ENCODE results near the gene ZNF197.

Gene ZNF197

DNA sequence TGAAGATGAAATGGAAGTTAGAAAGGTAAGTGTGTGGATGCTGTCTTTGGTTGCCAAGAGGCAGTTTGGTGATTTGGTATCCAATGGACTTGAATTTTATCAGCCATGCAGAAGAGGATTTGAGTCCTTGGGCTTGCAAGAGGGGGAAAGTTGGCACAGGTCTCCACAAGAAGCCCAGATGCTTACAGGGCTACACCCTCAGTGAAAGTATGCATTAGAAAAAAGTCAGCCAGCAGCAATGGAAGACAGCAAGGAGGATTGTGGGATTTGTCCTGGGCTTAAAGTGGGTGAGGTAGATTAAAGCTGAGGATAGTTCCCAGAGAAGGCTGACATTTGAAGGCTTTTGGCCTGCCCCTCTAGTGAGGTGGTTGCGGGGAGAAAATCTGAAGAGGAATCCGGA is 23.1 kb upstream of the ZNF197 start:
- TF ChIP-seq, protein P1, sequence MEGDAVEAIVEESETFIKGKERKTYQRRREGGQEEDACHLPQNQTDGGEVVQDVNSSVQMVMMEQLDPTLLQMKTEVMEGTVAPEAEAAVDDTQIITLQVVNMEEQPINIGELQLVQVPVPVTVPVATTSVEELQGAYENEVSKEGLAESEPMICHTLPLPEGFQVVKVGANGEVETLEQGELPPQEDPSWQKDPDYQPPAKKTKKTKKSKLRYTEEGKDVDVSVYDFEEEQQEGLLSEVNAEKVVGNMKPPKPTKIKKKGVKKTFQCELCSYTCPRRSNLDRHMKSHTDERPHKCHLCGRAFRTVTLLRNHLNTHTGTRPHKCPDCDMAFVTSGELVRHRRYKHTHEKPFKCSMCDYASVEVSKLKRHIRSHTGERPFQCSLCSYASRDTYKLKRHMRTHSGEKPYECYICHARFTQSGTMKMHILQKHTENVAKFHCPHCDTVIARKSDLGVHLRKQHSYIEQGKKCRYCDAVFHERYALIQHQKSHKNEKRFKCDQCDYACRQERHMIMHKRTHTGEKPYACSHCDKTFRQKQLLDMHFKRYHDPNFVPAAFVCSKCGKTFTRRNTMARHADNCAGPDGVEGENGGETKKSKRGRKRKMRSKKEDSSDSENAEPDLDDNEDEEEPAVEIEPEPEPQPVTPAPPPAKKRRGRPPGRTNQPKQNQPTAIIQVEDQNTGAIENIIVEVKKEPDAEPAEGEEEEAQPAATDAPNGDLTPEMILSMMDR (IDR thresholded peaks at IDR 0.05; ENCODE audit: borderline replicate concordance, control extremely low read depth, extremely low read depth, insufficient read depth, missing control alignments): no peak
- in situ Hi-C loops (cut with MboI; ENCODE audit: low sequenced_read_pairs, unreplicated experiment): no loop called here
- DNase-seq (ENCODE audit: low spot score): no peak

DNA sequence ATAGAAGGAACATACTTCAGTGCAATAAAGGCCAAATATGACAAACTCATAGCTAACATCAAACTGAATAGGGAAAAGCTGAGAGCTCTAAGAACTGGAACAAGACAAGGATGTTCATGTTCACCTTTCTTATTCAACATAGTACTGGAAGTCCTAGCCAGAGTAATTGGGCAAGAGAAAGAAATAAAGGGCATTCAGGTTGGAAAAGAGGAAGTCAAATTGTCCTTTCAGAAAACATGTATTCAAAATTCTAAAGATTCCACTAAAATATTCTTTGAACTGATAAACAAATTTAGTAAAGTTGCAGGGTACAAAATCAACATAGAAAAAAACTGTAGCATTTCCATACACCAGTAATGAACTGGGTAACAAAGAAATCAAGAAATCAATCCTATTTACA is 12.2 kb upstream of the ZNF197 start:
- in situ Hi-C loops (cut with MboI; ENCODE audit: low sequenced_read_pairs, unreplicated experiment): no loop called here
- DNase-seq (ENCODE audit: low spot score): no peak
- TF ChIP-seq, protein P1 (IDR thresholded peaks at IDR 0.05; ENCODE audit: borderline replicate concordance, control extremely low read depth, extremely low read depth, insufficient read depth, missing control alignments): no peak

DNA sequence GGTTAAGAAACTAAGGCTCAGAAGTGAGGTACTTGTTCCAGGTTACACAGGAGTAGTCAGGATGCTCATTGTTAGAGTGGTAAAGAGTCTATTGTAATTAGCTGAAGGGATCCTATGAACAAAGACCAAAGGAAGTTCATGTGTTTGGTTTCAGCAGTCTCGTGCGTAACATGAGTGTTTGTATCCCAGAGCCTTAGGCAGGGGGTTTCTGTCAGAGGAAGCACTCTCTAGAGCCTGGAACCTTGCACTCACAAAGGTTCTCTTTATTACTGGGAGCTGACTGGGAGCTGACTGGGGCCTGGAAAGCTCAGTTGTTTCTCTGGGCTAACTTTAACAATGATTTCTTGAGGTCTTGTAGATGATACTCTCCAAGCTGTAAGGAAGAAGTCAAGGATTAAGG is 3.9 kb downstream of the ZNF197 start:
- DNase-seq (ENCODE audit: low spot score): no peak
- in situ Hi-C loops (cut with MboI; ENCODE audit: low sequenced_read_pairs, unreplicated experiment): no loop called here
- TF ChIP-seq, protein P1 (IDR thresholded peaks at IDR 0.05; ENCODE audit: borderline replicate concordance, control extremely low read depth, extremely low read depth, insufficient read depth, missing control alignments): no peak

DNA sequence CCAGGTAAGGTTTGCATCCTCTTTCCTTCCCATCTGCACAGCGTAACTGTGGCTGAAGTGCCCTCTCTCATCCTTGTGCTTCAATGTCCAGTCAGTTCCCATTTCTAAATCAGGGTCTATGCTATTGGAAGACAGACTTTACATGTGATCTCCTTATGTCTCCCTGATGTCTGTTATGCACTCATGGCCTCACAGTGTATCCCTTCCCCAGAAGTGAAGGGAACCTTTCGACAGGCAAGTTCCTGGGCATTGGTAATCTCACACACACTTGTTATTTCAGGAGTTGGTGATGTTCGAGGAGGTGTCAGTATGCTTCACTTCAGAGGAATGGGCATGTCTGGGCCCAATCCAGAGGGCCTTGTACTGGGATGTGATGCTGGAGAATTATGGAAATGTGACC is 7.4 kb downstream of the ZNF197 start:
- TF ChIP-seq, protein P1 (IDR thresholded peaks at IDR 0.05; ENCODE audit: borderline replicate concordance, control extremely low read depth, extremely low read depth, insufficient read depth, missing control alignments): peak; percentile 6
- in situ Hi-C loops (cut with MboI; ENCODE audit: low sequenced_read_pairs, unreplicated experiment): no loop called here
- no peak for DNase-seq (ENCODE audit: low spot score)

DNA sequence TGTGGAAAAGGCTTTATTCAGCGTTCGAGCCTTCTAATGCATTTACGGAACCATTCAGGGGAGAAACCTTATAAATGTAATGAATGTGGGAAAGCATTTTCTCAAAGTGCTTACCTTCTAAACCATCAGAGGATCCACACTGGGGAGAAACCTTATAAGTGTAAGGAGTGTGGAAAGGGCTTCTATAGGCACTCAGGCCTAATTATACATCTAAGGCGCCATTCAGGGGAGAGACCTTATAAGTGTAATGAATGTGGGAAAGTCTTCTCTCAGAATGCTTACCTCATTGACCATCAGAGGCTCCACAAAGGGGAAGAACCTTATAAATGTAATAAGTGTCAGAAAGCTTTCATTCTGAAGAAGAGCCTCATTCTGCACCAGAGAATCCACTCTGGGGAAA is 17.5 kb downstream of the ZNF197 start:
- in situ Hi-C loops (cut with MboI; ENCODE audit: low sequenced_read_pairs, unreplicated experiment): no loop called here
- TF ChIP-seq, protein P1 (IDR thresholded peaks at IDR 0.05; ENCODE audit: borderline replicate concordance, control extremely low read depth, extremely low read depth, insufficient read depth, missing control alignments): no peak
- DNase-seq (ENCODE audit: low spot score): no peak

DNA sequence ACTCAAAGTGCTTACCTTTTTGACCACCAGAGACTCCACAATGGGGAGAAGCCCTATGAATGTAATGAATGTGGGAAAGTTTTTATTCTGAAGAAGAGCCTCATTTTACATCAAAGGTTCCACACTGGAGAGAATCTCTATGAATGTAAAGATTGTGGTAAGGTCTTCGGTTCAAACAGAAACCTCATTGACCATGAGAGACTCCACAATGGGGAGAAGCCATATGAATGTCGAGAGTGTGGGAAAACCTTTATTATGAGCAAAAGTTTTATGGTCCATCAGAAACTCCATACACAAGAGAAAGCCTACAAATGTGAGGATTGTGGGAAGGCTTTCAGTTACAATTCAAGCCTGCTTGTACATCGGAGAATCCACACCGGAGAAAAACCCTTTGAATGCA is 18.2 kb downstream of the ZNF197 start:
- in situ Hi-C loops (cut with MboI; ENCODE audit: low sequenced_read_pairs, unreplicated experiment): no loop called here
- no peak for DNase-seq (ENCODE audit: low spot score)
- TF ChIP-seq, protein P1 (IDR thresholded peaks at IDR 0.05; ENCODE audit: borderline replicate concordance, control extremely low read depth, extremely low read depth, insufficient read depth, missing control alignments): no peak

DNA sequence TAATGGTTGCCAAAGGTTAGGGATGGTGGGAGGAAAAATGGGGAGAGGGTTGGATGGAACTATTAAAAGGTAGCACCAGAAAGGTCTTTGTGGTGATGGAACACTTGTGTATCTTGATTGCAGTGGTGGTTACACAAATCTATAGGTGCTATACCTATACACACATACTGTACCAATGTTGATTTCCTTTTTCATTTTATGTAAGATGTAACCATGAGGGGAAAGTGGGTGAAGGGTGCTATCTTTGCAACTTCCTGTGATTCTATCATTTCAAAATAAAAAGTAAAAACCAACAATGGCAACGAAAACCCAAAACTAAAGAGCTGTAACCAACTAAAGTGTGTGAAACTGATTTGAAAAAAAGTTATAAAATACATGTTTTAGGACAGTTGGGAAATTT is 22.9 kb downstream of the ZNF197 start:
- TF ChIP-seq, protein P1 (IDR thresholded peaks at IDR 0.05; ENCODE audit: borderline replicate concordance, control extremely low read depth, extremely low read depth, insufficient read depth, missing control alignments): no peak
- in situ Hi-C loops (cut with MboI; ENCODE audit: low sequenced_read_pairs, unreplicated experiment): no loop called here
- no peak for DNase-seq (ENCODE audit: low spot score)
